ENCODE data around the gene ZNF567. TPM values are rescaled to one million over a fixed set of nuclear protein-coding genes. Genes with fewer than 3 reads are reported as not detected.

ZNF567 gene
- total and polyA plus RNA-seq, 2 donors (not counting 1 experiment from before 2014, with no cell fraction given) = 9.8 to 19.7 TPM

- CTCF ChIA-PET = interaction anchor here (0.6 kb wide), 1 partner anchor 248 kb away, joined by 3 read pairs; no protein-coding TSS in a partner anchor
- no peak overlapping the region for H3K9ac ChIP-seq (ENCODE audit: low read length)
- no peak for ATAC-seq (ENCODE audit: low read depth)
- Mint-ChIP-seq H3K4me3 (no peak overlapping the region), H3K4me1 (peaks cover 3% of the 10 kb centered on the region), H3K27me3 (no peaks in the 10 kb centered on the region), H3K9me3 (ENCODE audit: insufficient read depth) (peaks cover 1% of the 10 kb centered on the region), H3K27ac (no peak overlapping the region)
- POLR2A ChIA-PET = no interaction called here
- H2AFZ ChIP-seq (ENCODE audit: insufficient read depth, low read depth, low read length, poor library complexity, severe bottlenecking) = no peak overlapping the region
- H4K20me1 ChIP-seq (ENCODE audit: control insufficient read depth, insufficient read depth, low read length, poor library complexity, severe bottlenecking) = no peaks in the 10 kb centered on the region
- H3K4me2 ChIP-seq (replicated peaks; ENCODE audit: low read depth, low read length, poor library complexity, severe bottlenecking) = no peak overlapping the region
- intact Hi-C loops (cut with micrococcal nuclease) = no loop called here
- no peak overlapping the region for H3K27ac ChIP-seq (ENCODE audit: low read length in 2 of 2)
- no peaks in the 10 kb centered on the region for H3K4me1 ChIP-seq (ENCODE audit: control insufficient read depth in 2 of 2, insufficient read depth in 2 of 2, low read length in 2 of 2)
- H3K79me2 ChIP-seq (ENCODE audit: control insufficient read depth, insufficient read depth, low read length) = peaks cover 30% of the 10 kb centered on the region
- 89% methylated on average over 1 of the region's 2 CpGs for WGBS (ENCODE audit: insufficient coverage)
- TF ChIP-seq EZH2 (IDR thresholded peaks at IDR 0.05; ENCODE audit: borderline replicate concordance, insufficient read depth, low read depth, low read length, poor library complexity, severe bottlenecking) = no peak
- TF ChIP-seq CTCF (IDR thresholded peaks at IDR 0.05) = no peak
- no peaks in the 10 kb centered on the region for H3K27me3 ChIP-seq (replicated peaks in 1 of 4; ENCODE audit: control extremely low read depth in 1 of 4, control insufficient read depth in 3 of 4, insufficient read depth in 4 of 4, low read length in 3 of 4)
- H3K4me3 ChIP-seq (ENCODE audit: control extremely low read depth in 1 of 5, extremely low read depth in 1 of 5, insufficient read depth in 1 of 5, low read depth in 2 of 5, low read length in 4 of 5) = no peak overlapping the region
- peaks cover 6 to 7% of the 10 kb centered on the region in 2 experiments for H3K36me3 ChIP-seq (replicated peaks in 1 of 2; ENCODE audit: control extremely low read depth in 1 of 2, control insufficient read depth in 1 of 2, extremely low read depth in 1 of 2, insufficient read depth in 2 of 2, low read length in 1 of 2)
- no peak for DNase-seq
- peaks cover 1 to 33% (median 9%) of the 10 kb centered on the region in 3 donors for H3K9me3 ChIP-seq (ENCODE audit: control extremely low read depth in 1 of 3, control insufficient read depth in 2 of 3, insufficient read depth in 1 of 3, low read length in 2 of 3)
Observed at GRCh38 chr19:36674201-36674600, 13.2 kb upstream of the ZNF567 start.

GRCh38 chr19:36679455-36679854 is 8.0 kb upstream of the ZNF567 start:
- Histone ChIP-seq H3K9me3 (ENCODE audit: control extremely low read depth in 1 of 3, control insufficient read depth in 2 of 3, insufficient read depth in 1 of 3, low read length in 2 of 3) (peaks cover 3 to 25% (median 6%) of the 10 kb centered on the region in 3 donors), H3K4me1 (ENCODE audit: control insufficient read depth in 2 of 2, insufficient read depth in 2 of 2, low read length in 2 of 2) (no peaks in the 10 kb centered on the region), H3K36me3 (replicated peaks in 1 of 2; ENCODE audit: control extremely low read depth in 1 of 2, control insufficient read depth in 1 of 2, extremely low read depth in 1 of 2, insufficient read depth in 2 of 2, low read length in 1 of 2) (peaks cover 7 to 9% of the 10 kb centered on the region in 2 experiments), H2AFZ (ENCODE audit: insufficient read depth, low read depth, low read length, poor library complexity, severe bottlenecking) (no peak overlapping the region), H3K4me3 (ENCODE audit: control extremely low read depth in 1 of 5, extremely low read depth in 1 of 5, insufficient read depth in 1 of 5, low read depth in 2 of 5, low read length in 4 of 5) (no peak overlapping the region), H4K20me1 (ENCODE audit: control insufficient read depth, insufficient read depth, low read length, poor library complexity, severe bottlenecking) (no peaks in the 10 kb centered on the region), H3K27ac (ENCODE audit: low read length in 2 of 2) (no peak overlapping the region), H3K79me2 (ENCODE audit: control insufficient read depth, insufficient read depth, low read length) (peaks cover 4% of the 10 kb centered on the region), H3K9ac (ENCODE audit: low read length) (no peak overlapping the region), H3K4me2 (replicated peaks; ENCODE audit: low read depth, low read length, poor library complexity, severe bottlenecking) (no peak overlapping the region), H3K27me3 (replicated peaks in 1 of 4; ENCODE audit: control extremely low read depth in 1 of 4, control insufficient read depth in 3 of 4, insufficient read depth in 4 of 4, low read length in 3 of 4) (no peaks in the 10 kb centered on the region)
- POLR2A ChIA-PET = no interaction called here
- no peaks in the 10 kb centered on the region for H3K27me3 Mint-ChIP-seq
- CTCF ChIA-PET = no interaction called here
- H3K9me3 Mint-ChIP-seq (ENCODE audit: insufficient read depth) = no peaks in the 10 kb centered on the region
- no peak for DNase-seq
- no peak overlapping the region for H3K27ac Mint-ChIP-seq
- ATAC-seq (ENCODE audit: low read depth) = no peak
- intact Hi-C loops (cut with micrococcal nuclease) = no loop called here
- no peaks in the 10 kb centered on the region for H3K4me1 Mint-ChIP-seq
- no peak for TF ChIP-seq EZH2 (IDR thresholded peaks at IDR 0.05; ENCODE audit: borderline replicate concordance, insufficient read depth, low read depth, low read length, poor library complexity, severe bottlenecking)
- no peak for TF ChIP-seq CTCF (IDR thresholded peaks at IDR 0.05)
- no peak overlapping the region for H3K4me3 Mint-ChIP-seq
